GM19025 (cell line): Measurements from ENCODE around the gene MAPK9.
A peak's percentile ranks its signal among the peaks of the same experiment; 100 is the strongest.

Source experiments
- ATAC-seq: cut with Tn5 transposase; IDR thresholded peaks from one replicate; pipeline ENCODE4 v1.9.1; 2021; ENCODE audit warnings: mild to moderate bottlenecking, low read depth, moderate library complexity; ENCODE audit not compliant: unreplicated experiment

MAPK9 gene

GRCh38 chr5:180291943-180292831, at the start of gene MAPK9:
Gene MAPK9, minus strand, starts transcription at chr5:180292083. Its CDS starts 11,522 bp downstream, at chr5:180280561.
- peak; percentile 84 for ATAC-seq

DNA sequence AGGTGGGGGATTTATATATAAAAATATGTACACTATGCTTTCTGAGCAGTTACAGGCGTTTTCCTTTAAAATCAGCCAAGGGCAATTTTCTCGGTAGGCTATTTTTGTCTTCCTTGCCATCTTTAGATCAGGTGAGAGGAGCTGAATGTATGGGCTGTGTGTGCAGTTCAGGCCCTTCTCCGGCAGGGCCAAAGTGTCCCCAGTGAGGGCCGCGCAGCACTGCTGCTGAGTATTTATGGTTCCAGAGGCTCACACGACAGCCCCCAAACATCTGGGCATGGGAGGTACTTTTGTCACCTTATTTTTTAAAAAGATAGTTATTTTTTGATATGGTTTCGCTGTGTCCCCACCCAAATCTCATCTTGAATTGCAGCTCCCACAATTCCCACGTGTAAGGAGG, 49.7 kb upstream of the MAPK9 start:
- no peak for ATAC-seq

DNA sequence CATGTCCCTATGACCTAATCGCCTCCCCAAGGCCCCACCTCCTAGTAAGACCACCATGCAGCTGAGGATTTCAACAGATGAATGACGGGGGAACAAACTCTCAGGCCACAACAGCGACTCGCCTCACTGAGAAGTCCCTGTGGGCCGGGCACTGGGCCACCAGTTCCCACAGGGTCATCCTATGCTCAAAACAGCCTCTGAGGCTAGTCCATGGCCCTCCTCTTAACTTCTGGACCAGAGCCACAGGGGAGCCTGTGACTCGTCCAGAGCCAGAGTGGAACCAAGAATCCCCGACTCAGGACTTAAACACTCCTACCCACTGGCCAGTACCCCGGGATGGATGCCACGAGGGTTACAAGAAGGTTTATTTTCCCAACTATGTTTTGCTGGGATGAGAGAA, 49.0 kb upstream of the MAPK9 start:
- no peak for ATAC-seq

DNA sequence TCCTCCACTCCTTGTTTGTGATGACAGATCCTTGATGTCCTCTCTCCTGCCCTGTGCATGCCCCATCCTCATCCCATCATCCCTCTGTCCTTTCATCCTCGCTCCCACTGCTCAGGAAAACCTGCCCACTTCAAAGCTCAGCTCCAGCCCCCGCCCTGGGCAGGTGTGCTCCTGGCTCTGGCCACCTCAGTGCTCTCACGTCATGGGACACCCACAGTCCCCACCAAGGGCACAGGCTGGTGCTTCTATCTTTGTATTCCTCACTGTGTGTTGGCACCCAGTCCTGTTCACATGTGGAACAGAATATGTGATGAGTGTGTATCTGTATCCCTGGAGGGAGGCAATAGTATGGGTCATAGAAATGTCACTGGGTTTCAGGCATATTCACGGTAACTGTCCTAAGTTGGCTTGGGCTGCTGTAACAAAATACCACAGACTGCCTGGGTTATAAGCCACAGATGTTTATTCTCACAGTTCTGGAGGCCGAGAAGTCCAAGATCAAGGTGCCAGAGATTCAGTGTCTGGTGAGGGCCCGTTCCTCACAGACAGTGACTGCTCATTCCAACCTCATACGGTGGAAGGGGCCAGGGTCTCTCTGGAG, 47.8 kb upstream of the MAPK9 start:
- ATAC-seq: no peak

DNA sequence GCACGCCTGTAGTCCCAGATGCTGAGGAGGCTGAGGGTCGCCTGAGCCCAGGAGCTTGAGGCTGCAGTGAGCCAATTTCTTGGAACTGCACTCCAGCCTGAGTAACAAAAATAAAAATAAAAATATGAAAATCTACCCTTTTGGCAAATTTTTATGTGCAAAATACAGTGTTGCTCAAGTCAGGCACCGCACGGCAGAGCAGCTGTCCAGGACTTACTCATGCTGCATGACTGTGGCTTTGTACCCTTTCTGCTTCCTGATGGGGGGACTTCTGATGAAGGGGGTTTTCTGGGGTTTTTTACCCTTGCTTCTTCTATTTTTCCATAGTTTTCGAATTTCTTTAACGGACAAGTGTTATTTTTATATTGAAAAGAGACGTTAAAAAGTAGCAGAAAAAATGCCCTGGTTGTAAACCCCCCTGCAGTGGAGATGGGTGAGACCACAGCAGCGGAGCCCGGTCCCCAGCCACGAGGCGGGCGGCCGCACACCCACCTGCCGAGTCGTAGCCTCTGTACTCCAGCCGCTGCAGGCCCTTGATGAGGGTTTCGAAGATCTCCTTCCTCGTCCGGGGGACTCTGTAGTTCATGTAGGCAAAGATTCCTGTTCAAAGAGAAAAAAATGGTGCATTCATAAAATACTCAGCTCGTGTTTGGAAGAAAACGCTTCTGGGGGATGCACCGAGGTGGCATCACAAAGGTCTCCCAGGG, 46.3 kb upstream of the MAPK9 start:
- ATAC-seq: no peak

GRCh38 chr5:180336234-180337020, 44.5 kb upstream of the MAPK9 start:
- ATAC-seq: no peak

- ATAC-seq: no peak
Measured at GRCh38 chr5:180335614-180336233, 43.8 kb upstream of the MAPK9 start.

DNA sequence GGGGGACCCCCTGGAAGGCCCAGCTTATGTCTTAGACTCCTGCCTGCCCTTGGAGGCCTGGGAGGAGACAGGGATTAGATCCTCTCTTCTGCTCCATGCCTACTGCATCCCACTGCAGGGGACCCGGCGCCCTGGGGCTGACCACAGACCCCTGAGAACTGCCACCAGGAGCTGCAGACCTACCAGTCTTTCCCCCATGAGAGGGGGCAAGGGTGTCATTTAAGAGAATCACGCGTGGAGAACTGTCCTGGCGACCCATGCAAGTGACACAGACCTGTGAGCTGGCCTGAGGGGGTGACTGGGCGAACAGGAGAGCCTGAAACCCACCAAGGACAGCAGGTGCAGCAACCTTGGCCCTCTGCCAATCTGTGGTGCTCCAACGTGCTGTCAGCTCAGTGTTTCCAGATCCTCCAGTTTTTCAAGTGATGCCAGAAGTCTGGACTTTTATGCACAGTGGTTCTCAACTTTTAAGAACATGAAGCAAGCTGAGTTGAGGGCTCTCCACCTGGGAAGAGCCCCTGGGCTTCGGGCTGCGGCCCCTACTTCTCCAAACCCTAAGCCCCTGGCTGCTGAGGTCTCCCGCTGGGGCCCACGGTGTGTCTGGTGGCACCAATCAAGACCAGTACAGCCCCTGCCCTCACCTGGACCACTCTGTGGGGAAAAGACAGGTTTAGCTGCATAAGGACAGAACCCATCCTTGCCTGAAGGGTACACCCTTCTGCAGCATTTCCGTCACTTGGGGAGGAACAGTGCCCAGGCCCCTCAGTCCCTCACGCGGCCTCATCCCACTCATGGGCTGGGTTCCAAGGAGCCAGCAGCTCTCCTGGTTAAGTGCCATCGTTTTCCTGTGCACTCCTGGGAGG, 43.1 kb upstream of the MAPK9 start:
- no peak for ATAC-seq

DNA sequence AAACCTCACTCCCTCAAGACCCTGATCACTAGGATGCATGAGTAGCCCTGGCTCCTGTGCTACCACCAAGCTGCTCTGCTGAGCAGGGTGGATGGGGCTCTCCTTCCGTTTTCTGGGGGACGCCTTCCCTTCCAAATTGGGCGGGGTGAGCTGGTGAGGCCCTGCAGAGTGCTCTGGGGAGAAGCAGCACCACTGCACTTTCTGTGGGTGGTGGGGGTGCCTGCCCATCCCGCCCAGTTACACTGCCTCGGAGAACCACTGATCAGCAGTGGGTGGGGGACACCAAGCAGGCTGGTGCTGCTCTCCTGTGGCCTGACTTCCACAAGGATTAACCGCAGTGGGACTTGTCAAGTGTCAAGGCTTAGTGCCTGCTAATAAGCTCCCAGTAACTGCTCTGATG, 42.3 kb upstream of the MAPK9 start:
- no peak for ATAC-seq

DNA sequence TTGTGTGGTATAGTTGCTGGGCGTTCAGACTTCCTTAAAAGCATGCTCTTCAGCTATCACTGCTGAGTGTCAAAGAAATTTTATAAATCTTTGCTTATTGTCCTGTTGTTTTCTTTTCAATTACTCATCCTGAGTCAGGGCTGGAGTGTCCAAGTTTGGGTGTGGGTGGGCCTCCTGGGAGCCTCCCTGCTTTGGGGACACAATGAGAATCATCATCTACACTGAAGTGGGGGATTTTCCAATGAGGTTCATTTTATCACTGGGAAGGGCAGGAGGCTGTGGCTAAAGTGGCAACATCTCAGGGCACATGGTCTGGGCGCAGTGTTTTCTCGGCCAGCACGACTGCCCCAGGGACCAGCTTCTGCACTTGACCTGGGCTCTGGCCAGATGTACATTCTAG, 41.8 kb upstream of the MAPK9 start:
- no peak for ATAC-seq

- ATAC-seq: no peak
Measured at GRCh38 chr5:180332861-180333260, 41.0 kb upstream of the MAPK9 start.

- no peak for ATAC-seq
Measured at GRCh38 chr5:180332051-180332517, 40.2 kb upstream of the MAPK9 start.

DNA sequence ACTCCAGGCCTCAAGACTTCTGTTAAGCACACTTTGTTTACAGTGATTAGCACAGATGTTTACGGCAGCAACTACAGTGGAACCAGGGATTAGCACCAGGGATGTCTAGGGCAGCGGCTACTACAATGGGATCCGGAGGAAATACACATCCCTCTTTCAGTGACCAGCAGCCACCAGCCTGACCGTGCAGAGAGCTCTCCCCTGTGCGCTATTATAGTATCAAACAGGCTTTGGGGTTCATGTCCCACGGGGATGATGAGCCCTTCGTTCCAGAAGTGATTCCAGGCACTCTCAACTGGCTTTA, 39.7 kb upstream of the MAPK9 start:
- ATAC-seq: no peak

DNA sequence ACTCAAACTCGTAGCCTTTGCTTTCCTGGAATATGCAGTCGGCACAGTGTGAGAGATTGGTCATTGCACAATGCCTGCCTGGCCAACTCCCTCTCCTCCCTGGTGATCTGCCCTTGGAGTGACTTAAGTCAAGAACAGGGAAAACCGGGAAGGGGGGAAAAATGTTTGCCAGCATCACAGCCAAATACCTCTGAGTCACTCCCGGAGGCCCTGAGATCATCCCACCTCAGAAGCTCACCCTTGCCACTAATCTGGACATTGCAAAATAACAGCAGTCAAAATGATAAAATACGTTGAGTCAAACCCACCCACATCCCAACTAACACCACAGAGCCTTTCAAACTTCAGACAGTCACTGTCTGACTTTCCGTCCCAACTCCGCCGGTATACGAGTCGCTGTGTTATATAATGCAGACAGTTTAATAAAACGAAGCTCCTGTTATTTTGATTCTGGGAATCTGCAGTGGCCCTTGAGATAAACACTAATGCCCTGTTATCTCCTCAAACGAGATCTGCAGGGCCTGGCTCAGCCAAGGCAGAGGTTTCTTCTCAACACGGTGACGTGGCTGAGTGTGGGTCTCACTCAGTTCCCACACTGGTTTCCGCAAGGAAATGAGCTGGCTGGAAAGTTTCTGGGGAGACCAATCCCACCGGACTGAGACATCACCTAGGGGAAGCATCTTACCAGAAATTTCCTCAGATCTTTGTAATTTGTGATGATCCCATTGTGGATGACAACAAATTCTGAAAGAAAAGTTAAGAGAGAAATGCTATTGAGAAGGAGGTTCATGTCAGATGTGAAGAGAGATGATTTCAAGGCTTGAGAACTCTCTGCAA, 39.1 kb upstream of the MAPK9 start:
- no peak for ATAC-seq

- ATAC-seq: no peak
Measured at GRCh38 chr5:180330270-180330648, 38.4 kb upstream of the MAPK9 start.

DNA sequence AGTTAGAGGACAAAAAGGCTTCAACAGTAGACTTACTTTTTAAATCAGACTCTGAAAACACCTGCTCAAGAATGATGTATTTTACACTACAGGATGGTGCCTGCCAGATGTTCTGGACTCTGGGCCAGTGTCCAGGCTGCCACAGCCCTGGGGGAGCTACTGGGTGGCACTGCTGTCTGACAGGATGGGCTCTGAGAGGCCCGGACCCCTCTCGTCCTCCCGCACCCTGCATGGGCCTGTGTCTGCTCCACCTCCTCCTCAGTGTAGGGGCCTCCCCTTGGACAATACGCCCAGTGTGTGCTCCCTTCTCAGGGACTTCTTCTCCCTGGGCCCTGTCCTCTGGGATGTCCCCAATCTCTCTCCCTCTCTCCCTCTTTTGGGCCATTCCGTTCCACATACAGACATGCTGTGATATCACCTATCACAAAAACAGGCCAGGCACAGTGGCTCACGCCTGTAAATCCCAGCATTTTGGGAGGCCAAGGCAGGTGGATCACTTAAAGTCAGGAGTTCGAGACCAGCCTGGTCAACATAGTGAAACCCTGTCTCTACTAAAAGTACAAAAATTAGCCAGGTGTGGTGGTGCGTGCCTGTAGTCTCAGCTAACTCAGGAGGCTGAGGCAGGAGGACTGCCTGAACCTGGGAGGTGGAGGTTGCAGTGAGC, 37.9 kb upstream of the MAPK9 start:
- ATAC-seq: no peak

GRCh38 chr5:180329138-180329435, 37.2 kb upstream of the MAPK9 start:
- ATAC-seq: no peak
